DOHH2 (cell line): ENCODE results near the gene OR13C9.

Experiments used
- H3F3A ChIP-seq: fragments of 200-600 bp; sonication (generic), shearing (Covaris generic); 2 replicates; pipeline ENCODE4 v1.6.0; 2016; ENCODE audit warnings: antibody characterized with exemption, mild to moderate bottlenecking; ENCODE audit not compliant: control insufficient read depth, insufficient read depth
- H3K27ac ChIP-seq: fragments of 200-600 bp; sonication (generic); 2 replicates; pipeline ENCODE4 v1.5.1; 2014; ENCODE audit warnings: low read depth, mild to moderate bottlenecking, low read length, moderate library complexity
- H3K27me3 ChIP-seq: fragments of 200-600 bp; sonication (generic); 2 replicates; pipeline ENCODE4 v1.6.1; 2014; ENCODE audit warnings: mild to moderate bottlenecking, low read length, mixed read lengths; ENCODE audit not compliant: control insufficient read depth
- H3K36me3 ChIP-seq: fragments of 200-600 bp; sonication (generic); 2 replicates; pipeline ENCODE4 v1.6.1; 2014; ENCODE audit warnings: mild to moderate bottlenecking, low read length, moderate library complexity, mixed read lengths; ENCODE audit not compliant: control insufficient read depth
- H3K4me1 ChIP-seq: fragments of 200-600 bp; sonication (generic); 2 replicates; pipeline ENCODE4 v1.6.1; 2014; ENCODE audit warnings: mild to moderate bottlenecking, low read length, mixed read lengths; ENCODE audit not compliant: control insufficient read depth
- H3K4me2 ChIP-seq: fragments of 200-600 bp; sonication (generic); 2 replicates; pipeline ENCODE4 v1.6.0; 2014; ENCODE audit warnings: mild to moderate bottlenecking, low read length, moderate library complexity
- H3K4me3 ChIP-seq: fragments of 200-600 bp; sonication (generic); 2 replicates; pipeline ENCODE4 v1.5.1; 2014; ENCODE audit warnings: mild to moderate bottlenecking, low read length, mixed read lengths
- H3K79me2 ChIP-seq: fragments of 200-600 bp; sonication (generic); 2 replicates; pipeline ENCODE4 v1.6.1; 2014; ENCODE audit warnings: mild to moderate bottlenecking, low read length, mixed read lengths; ENCODE audit not compliant: control insufficient read depth
- H3K9me2 ChIP-seq: fragments of 200-600 bp; sonication (generic); replicated peaks from 2 replicates; pipeline ENCODE4 v1.6.1; 2014; ENCODE audit warnings: mild to moderate bottlenecking, low read length, mixed read lengths; ENCODE audit not compliant: control insufficient read depth
- H3K9me3 ChIP-seq: fragments of 200-600 bp; sonication (generic); 2 replicates; pipeline ENCODE4 v1.6.1; 2014; ENCODE audit warnings: antibody characterized with exemption, low read length, mixed read lengths; ENCODE audit not compliant: control insufficient read depth, insufficient read depth
- H4K20me1 ChIP-seq: fragments of 200-600 bp; sonication (generic); 2 replicates; pipeline ENCODE4 v1.6.0; 2014; ENCODE audit warnings: low read depth, mild to moderate bottlenecking, antibody characterized with exemption, low read length, moderate library complexity; ENCODE audit not compliant: control insufficient read depth, insufficient read depth
- EZH2phosphoT487 ChIP-seq: fragments of 200-600 bp; sonication (generic); IDR thresholded peaks from 2 replicates; pipeline ENCODE4 v1.6.1; 2017; ENCODE audit warnings: borderline replicate concordance, mild to moderate bottlenecking, antibody characterized with exemption, low read length, moderate library complexity, mixed read lengths
- TF ChIP-seq, protein P1 (sequence below): fragments of 200-600 bp; sonication (generic); IDR thresholded peaks from one replicate; pipeline ENCODE4 v1.5.1; 2014; ENCODE audit warnings: antibody characterized with exemption, mild to moderate bottlenecking, low read depth, low read length; ENCODE audit not compliant: poor library complexity, severe bottlenecking

The OR13C9 gene

DNA sequence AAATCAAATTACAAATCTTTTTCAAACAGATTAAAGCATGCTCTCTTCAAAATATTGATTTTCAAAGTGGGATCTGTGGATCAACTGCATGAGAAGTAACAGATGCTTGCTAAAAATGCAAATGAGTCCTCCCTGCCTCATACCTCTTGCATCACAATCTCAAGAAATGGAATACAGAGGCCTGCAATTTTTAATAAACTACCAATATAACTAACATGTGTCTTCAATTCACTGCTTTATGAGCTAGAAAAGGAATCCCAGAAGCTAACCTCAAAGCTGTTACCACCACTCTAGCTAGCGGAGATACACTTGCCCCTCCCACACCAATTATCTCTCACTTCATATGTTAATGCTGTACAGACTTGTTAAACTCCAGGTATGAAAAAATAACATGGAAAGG is 28.4 kb downstream of the OR13C9 start:
- no peaks in the 10 kb centered on the region for H3K27me3 ChIP-seq
- no peaks in the 10 kb centered on the region for H3K9me3 ChIP-seq
- H3K4me2 ChIP-seq = no peak overlapping the region
- H3K9me2 ChIP-seq = no peaks in the 10 kb centered on the region
- H3K4me3 ChIP-seq = no peak overlapping the region
- H3K79me2 ChIP-seq = no peaks in the 10 kb centered on the region
- H3F3A ChIP-seq = no peaks in the 10 kb centered on the region
- H3K36me3 ChIP-seq = no peaks in the 10 kb centered on the region
- TF ChIP-seq, protein P1, sequence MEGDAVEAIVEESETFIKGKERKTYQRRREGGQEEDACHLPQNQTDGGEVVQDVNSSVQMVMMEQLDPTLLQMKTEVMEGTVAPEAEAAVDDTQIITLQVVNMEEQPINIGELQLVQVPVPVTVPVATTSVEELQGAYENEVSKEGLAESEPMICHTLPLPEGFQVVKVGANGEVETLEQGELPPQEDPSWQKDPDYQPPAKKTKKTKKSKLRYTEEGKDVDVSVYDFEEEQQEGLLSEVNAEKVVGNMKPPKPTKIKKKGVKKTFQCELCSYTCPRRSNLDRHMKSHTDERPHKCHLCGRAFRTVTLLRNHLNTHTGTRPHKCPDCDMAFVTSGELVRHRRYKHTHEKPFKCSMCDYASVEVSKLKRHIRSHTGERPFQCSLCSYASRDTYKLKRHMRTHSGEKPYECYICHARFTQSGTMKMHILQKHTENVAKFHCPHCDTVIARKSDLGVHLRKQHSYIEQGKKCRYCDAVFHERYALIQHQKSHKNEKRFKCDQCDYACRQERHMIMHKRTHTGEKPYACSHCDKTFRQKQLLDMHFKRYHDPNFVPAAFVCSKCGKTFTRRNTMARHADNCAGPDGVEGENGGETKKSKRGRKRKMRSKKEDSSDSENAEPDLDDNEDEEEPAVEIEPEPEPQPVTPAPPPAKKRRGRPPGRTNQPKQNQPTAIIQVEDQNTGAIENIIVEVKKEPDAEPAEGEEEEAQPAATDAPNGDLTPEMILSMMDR = no peak
- no peak for TF ChIP-seq EZH2phosphoT487
- H4K20me1 ChIP-seq = no peaks in the 10 kb centered on the region
- H3K4me1 ChIP-seq = no peaks in the 10 kb centered on the region
- no peak overlapping the region for H3K27ac ChIP-seq

DNA sequence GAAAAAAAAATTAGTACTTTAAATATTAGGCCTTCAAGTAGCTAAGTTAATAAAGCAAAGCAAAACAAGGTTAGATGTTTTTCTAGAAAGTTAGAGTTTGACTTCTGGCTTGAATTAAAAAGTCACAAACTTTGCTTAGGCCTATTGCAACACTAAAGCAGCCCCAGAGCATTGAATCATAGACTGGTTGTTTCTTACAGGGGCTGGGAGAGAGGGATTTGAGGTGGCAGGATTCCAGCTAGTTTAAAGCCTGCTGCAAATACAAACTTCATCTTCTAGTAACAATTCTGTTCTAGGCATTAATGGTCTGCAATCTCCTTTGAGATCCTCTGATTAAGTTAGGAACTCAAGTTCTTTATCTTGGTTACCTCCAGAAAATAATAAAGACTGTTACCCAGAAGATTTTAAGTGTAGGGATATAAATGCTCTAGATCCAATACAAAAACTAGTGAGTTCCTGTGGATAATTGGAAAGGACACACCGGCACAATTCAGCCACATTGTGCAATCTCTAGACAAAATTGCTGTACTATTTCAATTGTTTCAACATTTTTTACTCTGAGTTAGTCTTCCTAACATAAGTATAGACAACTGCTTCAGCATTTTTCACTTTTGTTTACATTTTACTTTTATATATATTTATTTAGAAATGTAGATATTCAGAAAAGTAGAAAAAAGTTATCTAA is 31.4 kb downstream of the OR13C9 start:
- Histone ChIP-seq H3K9me3 (no peaks in the 10 kb centered on the region), H3F3A (no peaks in the 10 kb centered on the region), H3K27me3 (no peaks in the 10 kb centered on the region), H3K4me2 (no peak overlapping the region), H3K79me2 (no peaks in the 10 kb centered on the region), H3K9me2 (no peaks in the 10 kb centered on the region), H3K4me3 (no peak overlapping the region), H3K36me3 (no peaks in the 10 kb centered on the region), H4K20me1 (no peaks in the 10 kb centered on the region), H3K4me1 (no peaks in the 10 kb centered on the region), H3K27ac (no peak overlapping the region)
- TF ChIP-seq EZH2phosphoT487 = no peak
- TF ChIP-seq, protein P1 = no peak

GRCh38 chr9:104580562-104580961 is 37.4 kb downstream of the OR13C9 start:
- Histone ChIP-seq H4K20me1 (no peaks in the 10 kb centered on the region), H3K79me2 (no peaks in the 10 kb centered on the region), H3F3A (no peaks in the 10 kb centered on the region), H3K4me1 (no peaks in the 10 kb centered on the region), H3K9me2 (no peaks in the 10 kb centered on the region), H3K36me3 (no peaks in the 10 kb centered on the region), H3K4me3 (no peak overlapping the region), H3K4me2 (no peak overlapping the region), H3K9me3 (no peaks in the 10 kb centered on the region), H3K27ac (no peak overlapping the region), H3K27me3 (no peaks in the 10 kb centered on the region)
- TF ChIP-seq, protein P1 = no peak
- TF ChIP-seq EZH2phosphoT487 = no peak
